SK-MEL-5 (cell line): Measurements from ENCODE around the gene TM9SF1. TPM values are rescaled to one million over a fixed set of nuclear protein-coding genes. Genes with fewer than 3 reads are reported as not detected.
A peak's percentile ranks its signal among the peaks of the same experiment; 100 is the strongest.

Experiments used
- DNase-seq: peaks from one replicate; pipeline ENCODE4 v3.0.0-alpha.2; 2016; ENCODE audit warnings: low read depth, low spot score
- in situ Hi-C: cut with HindIII; loops from 2 replicates; pipeline ENCODE4 v1.10.0; 2016; ENCODE audit warnings: low sequenced_read_pairs, high pct_unique_total_duplicates, low pct_unique_long_range_greater_than_20kb
- total RNA-seq: library from RNA; depleted of rRNA; stranded (reverse); fragments of >200 nt; shearing (Covaris generic); gene quantifications from 2 replicates; pipeline ENCODE4 v1.2.3, GENCODE V29; 2014

Gene TM9SF1
- total RNA-seq, 1 experiment from 2014 or later = 56.9 TPM

GRCh38 chr14:24186831-24187538 is 8.3 kb downstream of the TM9SF1 start:
- in situ Hi-C loops = no loop called here
- no peak for DNase-seq

DNA sequence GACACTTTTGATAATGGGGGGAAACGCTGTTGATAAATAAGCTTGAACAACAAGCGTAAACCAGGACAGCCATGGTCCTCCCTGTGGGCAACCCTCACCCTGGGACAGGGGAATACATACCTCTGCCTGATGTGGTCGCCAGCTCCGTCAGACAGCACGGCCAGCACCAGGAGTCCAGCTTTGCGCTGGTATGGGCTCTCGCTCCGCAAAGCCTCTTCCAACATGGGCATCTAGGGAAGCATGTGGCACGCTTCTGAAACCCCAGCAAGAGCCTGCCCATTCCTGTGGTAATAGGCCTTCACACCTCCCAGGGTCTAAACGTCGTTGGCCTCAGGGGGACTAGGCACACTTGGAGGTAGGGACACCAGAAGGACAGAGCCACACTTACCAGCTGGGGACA is 9.5 kb downstream of the TM9SF1 start:
- in situ Hi-C loops = no loop called here
- DNase-seq = no peak

DNA sequence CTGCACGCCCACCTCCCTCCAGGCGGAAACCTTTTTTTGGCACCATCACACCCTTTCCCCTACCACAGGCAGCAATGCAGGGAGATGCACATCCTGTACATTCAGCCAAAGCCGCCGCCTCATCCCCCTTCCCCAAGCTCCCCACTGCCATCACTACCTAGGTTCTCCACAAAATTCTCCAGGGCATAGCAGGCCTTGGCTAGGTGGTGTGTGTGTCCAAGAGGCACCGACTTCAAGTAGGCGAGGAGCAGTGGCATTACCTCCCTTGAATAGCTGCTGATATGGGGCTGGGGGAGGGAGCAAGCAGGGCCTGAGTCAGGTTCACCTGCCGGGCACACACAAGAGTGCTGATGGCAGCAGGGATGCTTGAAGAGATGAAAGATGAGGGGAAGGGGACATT is 10.2 kb downstream of the TM9SF1 start:
- in situ Hi-C loops = no loop called here
- DNase-seq = no peak

- DNase-seq = no peak
- in situ Hi-C loops = no loop called here
Observed at GRCh38 chr14:24184104-24184970, 10.9 kb downstream of the TM9SF1 start.

- in situ Hi-C loops = no loop called here
Observed at GRCh38 chr14:24183014-24183481, 12.2 kb downstream of the TM9SF1 start.

GRCh38 chr14:24182110-24182882 is 12.9 kb downstream of the TM9SF1 start:
- in situ Hi-C loops = no loop called here
- no peak for DNase-seq

More at GRCh38 chr14:24183014-24183481, 12.2 kb downstream of the TM9SF1 start:
- no peak for DNase-seq

DNA sequence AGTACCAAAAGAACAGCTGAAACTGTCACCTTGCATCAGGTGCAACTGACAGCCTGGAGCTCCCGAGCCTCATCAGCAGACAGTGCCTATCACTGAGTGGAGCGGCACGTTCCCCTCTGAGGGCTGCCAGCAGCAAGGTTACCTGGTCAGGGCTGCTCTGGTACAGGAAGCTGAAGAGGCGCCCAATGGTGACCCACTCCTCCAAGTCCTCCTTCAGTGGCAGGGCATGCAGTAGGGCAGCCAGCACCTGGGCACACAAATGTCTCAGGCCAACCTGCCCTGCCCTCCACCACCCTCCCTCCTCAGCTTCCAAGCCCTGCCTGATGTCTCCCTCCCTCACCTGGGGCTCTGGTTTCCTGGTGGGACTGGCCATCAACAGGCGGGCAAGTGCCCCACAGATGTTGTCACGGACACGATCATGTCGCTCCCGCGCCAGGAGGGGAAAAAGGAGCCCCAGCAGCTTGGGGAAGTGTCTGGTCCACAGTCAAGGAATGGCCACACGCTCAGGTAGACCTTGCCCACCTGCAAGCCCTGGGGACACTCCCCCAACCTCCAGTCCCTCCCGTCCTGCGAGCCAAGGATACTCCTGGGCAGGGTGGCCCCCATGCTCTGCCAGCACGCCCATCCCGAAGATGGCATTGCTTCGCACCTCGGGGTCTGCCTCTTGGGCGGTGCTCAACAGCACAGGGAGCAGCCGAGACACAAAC is 13.7 kb downstream of the TM9SF1 start:
- in situ Hi-C loops = no loop called here

DNA sequence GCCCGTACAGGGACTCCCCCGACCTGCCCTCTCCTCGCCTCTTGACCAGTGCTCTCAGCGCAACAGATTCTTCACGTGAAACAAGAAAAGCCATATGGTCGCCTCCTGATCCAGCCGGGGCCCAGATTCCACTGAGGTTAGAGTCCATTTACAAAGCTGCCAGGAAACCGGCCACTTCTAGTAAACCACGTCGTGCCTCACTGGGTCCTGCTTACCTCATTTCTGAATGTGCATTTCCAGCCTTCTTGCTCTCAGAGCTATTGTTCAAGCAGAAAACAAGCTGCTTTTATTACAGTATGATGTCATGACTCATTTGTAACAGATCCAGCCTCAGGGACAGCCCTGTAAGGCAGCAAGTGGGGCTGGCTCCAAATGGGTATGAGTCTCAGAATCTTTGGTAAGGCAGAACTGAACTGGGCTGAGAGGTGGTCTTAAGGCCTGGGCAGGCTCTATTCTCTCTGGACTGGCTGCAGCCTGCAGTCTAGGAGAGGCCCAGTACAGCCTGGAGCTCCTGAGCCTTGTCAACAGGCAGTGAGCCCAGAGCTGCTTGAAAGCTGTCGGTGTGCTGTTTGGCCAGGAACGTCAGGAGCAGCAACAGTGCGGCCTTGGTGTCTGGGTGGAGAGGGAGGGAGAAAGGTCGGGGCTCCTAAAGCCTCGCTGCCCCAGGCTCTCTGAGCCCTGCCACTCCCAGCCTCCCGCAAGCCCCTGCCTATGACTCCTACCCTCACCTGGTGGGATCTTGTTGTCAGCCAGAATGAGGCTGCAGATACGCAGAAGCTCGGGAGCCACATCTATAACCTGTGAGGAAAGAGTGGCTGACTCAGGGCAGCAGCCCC is 15.1 kb downstream of the TM9SF1 start:
- DNase-seq = peak; percentile 20
- in situ Hi-C loops = no loop called here

More for the DNA sequence above, 13.7 kb downstream of the TM9SF1 start:
- no peak for DNase-seq

GRCh38 chr14:24179294-24179960 is 15.8 kb downstream of the TM9SF1 start:
- in situ Hi-C loops = no loop called here
- no peak for DNase-seq

- in situ Hi-C loops = no loop called here
- no peak for DNase-seq
Observed at GRCh38 chr14:24178399-24179178, 16.7 kb downstream of the TM9SF1 start.

- in situ Hi-C loops = no loop called here
- no peak for DNase-seq
Observed at GRCh38 chr14:24177891-24178290, 17.4 kb downstream of the TM9SF1 start.

DNA sequence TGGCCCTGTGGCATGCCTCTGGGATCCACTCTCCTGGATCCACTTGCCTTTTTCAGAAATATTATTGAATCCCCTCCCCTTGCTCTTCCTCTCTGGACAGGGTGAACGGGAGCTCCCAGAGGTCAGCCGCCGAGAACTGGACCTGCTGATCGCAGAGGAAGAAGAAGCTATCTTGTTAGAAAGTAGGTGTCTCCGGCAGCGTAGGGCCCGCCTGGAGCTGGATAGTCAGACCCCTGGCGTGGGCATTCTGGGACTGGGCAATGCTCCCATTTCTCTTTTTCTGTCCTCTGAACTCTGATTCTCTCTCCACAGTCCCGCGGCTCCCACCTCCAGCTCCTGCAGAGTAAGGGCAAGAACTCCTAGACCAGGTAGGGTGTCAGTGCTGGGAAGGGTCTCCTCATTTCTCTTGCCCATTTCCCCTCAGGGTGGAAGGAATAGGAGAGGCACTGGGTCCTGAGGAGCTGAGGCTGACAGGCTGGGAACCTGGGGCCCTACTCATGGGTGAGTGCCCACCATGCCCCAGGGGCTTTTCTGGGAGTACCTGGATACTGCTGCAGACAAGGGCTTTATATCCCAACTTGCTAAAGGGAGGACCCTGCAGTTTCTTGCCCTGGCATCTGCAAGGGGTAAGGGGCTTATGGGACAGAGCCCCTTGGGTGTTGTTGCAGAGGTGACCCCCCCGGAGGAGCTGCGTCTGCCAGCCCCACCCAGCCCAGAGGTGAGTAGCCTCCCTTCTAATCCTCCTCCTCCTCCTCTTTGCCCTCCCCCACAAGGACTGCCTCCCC is 18.0 kb downstream of the TM9SF1 start:
- DNase-seq = no peak
- in situ Hi-C loops = no loop called here

DNA sequence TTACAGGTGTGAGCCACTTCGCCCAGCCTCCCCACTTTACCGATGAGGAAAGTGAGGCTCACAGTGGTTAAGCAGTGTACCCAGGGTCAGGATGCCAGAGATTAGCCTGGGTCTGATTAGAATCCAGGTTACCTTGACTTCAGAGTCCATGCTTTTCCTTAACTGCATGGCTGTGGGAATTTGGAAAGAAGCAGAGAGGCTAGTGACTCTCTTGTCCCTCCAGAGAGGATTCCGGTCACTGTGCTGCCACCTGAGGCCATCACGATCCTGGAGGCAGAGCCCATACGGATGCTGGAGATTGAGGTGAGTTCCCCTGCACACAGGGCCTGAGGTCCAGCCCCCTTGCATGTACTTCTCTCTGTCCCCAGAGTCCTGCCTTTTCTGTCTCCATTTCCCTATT is 18.6 kb downstream of the TM9SF1 start:
- in situ Hi-C loops = no loop called here
- no peak for DNase-seq

- in situ Hi-C loops = no loop called here
- DNase-seq = no peak
Observed at GRCh38 chr14:24172871-24173281, 22.4 kb downstream of the TM9SF1 start.
